ENCODE data around the gene KMO. TPM values are rescaled to one million over a fixed set of nuclear protein-coding genes. Genes with fewer than 3 reads are reported as not detected.

KMO gene
- total RNA-seq = 0.13 TPM
- long read RNA-seq = 0 reads

DNA sequence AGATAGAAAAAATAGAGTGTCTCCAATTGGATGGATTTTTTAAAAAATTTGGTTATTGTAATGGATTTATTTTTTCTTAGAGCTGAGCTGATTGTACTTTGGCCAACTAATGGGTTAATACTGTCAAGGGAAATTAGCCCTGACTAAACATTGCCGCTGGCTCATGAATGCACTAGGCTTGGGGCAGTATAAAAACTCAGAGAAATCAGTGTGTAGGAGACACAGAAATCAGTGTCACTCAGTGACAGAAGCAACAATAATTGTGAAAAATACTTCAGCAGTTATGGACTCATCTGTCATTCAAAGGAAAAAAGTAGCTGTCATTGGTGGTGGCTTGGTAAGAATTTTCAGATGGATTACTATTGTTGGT, at the start of gene KMO:
Gene KMO, plus strand, starts transcription at position 217 of the 370 bp plus-strand sequence. Its CDS starts 67 bp downstream, at position 284.
- intact Hi-C loops (cut with DNase I) = loop anchor here (5.0 to 10.0 kb wide), 2 partner anchors 90 to 463 kb away; partner anchors contain the start of gene MAP1LC3C
- DNase-seq (ENCODE audit: low spot score) = no peak

DNA sequence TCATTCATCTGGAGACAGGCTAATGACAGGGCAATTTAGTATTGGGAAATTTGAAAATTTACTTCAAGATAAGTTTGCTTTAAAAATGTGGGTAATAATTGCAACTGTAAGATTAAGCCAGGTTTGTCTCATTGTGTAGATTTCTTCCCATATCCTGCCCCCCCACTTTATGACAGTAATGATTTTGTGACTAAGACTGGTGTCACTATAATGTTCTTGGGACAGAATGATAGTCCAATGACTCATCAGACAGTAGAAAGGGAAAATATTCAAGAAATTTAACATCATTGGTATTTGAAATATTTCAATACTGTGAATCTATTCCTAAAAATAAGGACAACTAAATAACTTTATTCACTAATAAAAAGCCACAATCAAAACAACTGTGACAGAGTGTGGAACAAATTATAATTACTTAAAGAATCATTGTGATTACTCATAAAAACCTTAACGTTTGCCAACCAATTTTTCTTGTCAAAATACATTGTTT, 49.4 kb upstream of the KMO start:
- intact Hi-C loops (cut with DNase I) = no loop called here
- DNase-seq (ENCODE audit: low spot score) = no peak

GRCh38 chr1:241485145-241485544, 47.0 kb upstream of the KMO start:
- DNase-seq (ENCODE audit: low spot score) = no peak
- intact Hi-C loops (cut with DNase I) = no loop called here

DNA sequence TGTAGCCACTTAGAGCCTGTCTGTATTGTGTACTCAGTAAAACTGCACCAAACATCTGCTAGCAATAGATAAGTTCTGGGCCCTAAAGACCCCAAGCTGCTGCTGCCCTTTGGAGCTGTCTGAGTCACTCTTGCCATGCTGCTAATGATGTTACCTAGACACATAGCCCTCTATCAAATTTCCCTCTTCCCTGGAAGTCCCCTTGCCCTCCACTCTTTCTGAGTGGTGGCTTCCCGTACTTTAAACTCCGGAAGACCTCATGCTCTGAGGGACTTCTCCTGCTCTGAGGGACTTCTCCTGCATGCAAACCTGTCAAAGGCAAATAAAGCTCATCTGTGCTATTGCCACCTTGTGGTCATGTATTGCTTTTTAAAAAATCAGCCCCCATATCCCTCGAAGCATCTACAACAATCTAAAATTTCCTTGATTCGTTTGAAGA, 46.6 kb upstream of the KMO start:
- no peak for DNase-seq (ENCODE audit: low spot score)
- intact Hi-C loops (cut with DNase I) = no loop called here

- DNase-seq (ENCODE audit: low spot score) = no peak
- intact Hi-C loops (cut with DNase I) = no loop called here
These were observed 43.4 kb upstream of the KMO start for GRCh38 chr1:241488739-241489138.

DNA sequence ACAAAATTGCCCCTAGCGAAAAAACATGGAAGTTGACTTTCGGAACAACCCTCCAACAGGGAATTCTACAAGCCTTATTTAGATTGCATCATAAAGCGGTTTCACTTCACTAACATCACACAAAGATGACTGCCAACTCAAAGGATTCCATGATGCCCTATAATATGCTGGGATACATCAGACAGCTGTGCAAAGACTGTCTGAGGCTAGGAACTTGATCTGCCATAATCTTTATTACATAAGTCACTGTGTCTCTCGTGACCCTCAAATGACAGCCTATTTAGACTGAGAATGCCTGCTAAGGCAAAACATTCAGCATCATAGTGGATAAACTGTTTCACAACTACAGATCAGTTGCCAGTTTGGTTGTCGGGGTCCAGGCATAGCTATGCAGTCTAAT, 36.4 kb upstream of the KMO start:
- DNase-seq (ENCODE audit: low spot score) = no peak
- intact Hi-C loops (cut with DNase I) = no loop called here

GRCh38 chr1:241499910-241500309, 32.3 kb upstream of the KMO start:
- intact Hi-C loops (cut with DNase I) = no loop called here
- no peak for DNase-seq (ENCODE audit: low spot score)

GRCh38 chr1:241503444-241503843, 28.7 kb upstream of the KMO start:
- no peak for DNase-seq (ENCODE audit: low spot score)
- intact Hi-C loops (cut with DNase I) = no loop called here

GRCh38 chr1:241507189-241507863, 24.9 kb upstream of the KMO start:
- intact Hi-C loops (cut with DNase I) = no loop called here
- DNase-seq (ENCODE audit: low spot score) = no peak

DNA sequence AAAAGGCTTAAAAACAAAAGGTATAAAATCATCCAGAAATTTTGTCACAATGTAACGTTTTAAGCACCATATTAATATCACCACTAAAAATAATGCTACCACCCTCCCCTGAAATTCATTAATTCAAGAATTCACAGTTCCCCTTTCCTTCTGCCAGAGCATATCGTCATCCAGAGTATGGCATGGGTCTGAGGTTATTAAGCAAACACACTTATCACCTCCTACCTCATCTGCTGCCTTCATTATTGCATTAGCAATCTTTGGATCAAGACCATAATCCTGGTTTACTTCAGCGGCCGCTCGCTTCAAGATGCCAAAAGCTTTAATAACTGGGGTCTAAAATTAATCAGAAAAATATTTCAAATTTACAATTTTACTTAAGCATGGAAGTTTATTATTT, 18.8 kb upstream of the KMO start:
- intact Hi-C loops (cut with DNase I) = no loop called here

DNA sequence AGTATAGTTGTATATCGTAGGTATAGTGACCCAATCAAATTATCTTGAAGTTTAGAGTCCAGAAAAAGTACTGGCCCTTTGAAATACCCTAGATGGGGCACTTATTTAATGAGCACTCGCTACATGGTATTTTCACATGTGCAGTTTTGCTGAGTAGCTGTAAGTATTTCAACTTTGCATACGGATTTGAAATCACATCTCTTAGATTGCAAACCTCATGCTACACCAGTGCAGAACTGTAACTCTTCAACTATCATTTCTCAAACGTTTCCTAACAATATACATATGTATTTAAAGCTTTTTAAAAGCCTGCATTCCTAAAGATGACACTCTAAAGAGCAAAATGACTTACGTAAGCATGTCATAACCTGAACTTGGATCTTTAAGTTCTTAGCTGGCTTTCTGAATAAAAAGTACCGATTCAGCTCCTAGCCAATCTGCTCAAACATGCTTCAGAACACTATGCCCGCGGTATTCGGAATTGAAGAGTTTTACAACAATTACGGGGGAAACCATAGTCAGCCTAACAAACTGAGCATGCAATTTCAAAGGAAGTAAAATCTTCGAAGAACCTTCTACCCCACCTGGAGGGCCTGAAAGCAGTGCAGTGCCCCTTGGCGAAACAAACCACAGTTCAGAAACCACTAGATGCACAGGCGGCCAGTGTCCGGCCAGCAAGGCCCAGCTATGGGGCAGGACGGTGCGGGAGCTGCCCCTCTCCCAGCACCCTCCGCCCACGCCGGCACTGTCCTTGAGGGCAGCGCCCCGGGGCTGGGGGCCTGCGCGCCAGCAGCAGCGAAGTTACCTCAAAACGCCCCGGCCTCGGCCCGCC, 13.5 kb upstream of the KMO start:
- intact Hi-C loops (cut with DNase I) = loop anchor here (5.0 kb wide), 1 partner anchor 124 kb away; the partner anchor contains the start of genes CHML and OPN3

More for the DNA sequence above, 18.8 kb upstream of the KMO start:
- no peak for DNase-seq (ENCODE audit: low spot score)

GRCh38 chr1:241519308-241520079, 12.7 kb upstream of the KMO start, which contains the start of gene FH:
TSS of gene FH (minus strand) at chr1:241519755. CDS start at chr1:241519722, 33 bp downstream.
- intact Hi-C loops (cut with DNase I) = loop anchor here (5.0 kb wide), 2 partner anchors 123 to 328 kb away; partner anchors contain the start of genes CHML, EXO1 and OPN3
- peak; percentile 98 for DNase-seq (ENCODE audit: low spot score)

More for the DNA sequence above, 13.5 kb upstream of the KMO start:
- DNase-seq (ENCODE audit: low spot score) = peak; percentile 76

DNA sequence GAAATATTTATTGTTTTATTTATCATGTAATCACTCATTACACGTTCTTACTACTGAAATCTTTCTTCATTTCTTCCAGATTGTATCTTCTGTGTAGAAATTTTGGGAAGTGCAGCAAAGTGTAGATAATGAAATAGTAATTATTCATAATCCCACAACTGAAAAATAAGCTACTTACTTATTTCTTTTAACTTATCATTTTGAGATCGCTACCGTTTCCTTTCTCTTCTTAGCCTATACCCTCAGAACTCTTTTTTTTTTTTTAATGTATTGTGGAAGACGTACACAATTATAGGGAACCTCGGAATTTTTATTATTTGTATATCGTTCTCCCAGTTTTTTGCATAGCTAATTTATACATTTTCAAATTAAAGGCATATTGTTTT, 12.1 kb upstream of the KMO start:
- intact Hi-C loops (cut with DNase I) = loop anchor here (5.0 kb wide), 1 partner anchor 327 kb away; the partner anchor contains the start of gene EXO1
- no peak for DNase-seq (ENCODE audit: low spot score)

DNA sequence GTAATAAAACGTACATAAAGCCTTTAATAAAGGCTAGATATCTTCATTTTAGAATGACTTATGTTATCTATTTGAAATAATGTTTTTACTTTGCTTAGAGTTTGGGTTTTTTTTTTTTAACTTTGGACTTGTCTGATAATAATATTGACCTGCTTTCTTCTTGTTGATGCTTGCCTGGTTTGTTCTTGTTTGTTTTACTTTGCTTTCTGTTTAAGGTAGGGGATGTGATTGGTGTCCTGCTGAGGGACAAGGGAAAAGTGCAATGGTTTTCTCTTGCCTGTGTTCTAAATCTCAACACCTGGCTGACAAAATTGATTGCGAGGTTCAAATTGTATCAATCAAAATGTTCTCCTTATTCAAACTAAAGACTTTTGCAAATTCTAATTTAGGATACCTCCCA, 10.5 kb upstream of the KMO start:
- no peak for DNase-seq (ENCODE audit: low spot score)
- intact Hi-C loops (cut with DNase I) = loop anchor here (5.0 kb wide), 1 partner anchor 326 kb away; the partner anchor contains the start of gene EXO1

DNA sequence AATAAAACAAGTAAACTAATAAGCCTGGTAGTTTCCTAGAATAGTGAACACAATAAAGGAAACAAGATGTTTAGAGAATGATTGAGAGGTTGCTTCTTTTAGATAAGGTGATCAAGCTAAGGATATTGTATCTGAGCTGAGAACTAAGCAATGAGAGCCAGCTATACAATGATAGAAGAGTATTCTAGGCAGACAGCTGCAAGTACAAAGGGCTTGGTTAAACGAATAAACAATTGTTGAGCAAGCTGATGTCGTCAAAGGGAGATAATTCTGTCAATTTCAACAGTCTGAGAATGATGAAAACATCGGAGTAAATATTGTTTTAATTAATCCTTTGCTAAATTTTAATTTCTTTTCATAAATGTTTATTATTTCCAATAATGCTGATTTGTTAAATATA, 7.2 kb upstream of the KMO start:
- no peak for DNase-seq (ENCODE audit: low spot score)
- intact Hi-C loops (cut with DNase I) = no loop called here

DNA sequence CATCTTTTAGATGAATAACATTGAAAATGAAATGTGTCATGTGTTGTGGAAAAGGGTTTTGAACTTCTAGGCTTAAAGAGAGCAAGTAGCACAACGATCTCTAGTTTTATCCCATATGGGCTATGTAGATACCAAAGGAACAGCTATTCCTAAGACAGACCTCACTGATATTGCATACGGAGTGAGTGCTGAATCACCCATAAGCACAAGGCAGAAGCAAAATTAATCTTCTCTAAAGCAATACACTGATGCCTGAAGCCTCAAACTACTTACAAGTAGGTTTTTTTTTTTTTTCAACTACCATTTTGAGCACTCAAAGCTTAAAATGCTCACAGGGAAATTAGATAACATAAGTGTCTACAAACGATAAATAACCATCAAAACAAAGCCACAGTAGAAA, 5.0 kb upstream of the KMO start:
- intact Hi-C loops (cut with DNase I) = no loop called here
- no peak for DNase-seq (ENCODE audit: low spot score)

DNA sequence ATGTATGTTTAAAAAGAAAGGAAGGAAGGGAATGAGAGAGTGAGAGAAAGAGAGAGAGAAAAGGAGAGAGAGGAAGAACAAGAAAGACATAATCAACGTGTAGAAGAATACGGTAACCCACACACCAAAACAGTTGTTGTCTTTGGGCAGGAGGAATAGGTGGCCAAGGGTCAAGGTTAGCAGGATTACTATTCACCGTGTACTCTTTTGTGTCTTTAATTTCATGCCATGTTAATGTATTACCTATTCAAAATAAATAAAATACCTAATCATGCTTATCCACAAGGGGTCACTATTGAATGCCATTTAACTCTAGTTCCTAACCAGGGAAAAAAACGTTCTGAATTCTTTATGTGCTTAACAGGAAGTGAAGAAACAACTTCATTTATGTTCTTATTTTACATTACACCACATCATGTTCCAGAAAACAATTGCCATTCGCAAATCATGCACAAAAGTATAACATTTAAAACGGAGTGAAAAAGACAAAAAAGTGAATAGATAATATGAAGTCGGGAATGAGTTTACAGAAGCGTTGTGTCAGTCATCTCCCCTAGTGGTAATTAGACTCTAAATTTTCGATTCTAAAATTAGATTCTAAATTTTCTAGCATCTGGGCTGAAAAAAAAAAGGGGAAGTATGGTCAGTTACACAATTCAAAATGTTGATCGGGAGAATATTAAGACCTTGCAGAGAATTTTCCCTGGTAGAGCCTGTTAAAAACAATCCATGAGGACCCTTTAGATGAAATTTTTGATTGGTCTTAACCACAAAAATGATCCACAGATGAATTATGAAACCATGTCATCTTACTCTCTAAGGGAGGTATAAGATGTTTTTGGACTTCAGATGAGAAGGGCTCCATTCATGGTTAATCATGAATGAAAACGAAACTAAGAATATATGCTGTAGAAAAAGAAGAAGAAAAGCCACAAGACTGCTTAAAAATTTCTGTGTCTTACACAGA, 700 bp upstream of the KMO start:
- DNase-seq (ENCODE audit: low spot score) = no peak
- intact Hi-C loops (cut with DNase I) = loop anchor here (5.0 to 10.0 kb wide), 2 partner anchors 91 to 463 kb away; partner anchors contain the start of gene MAP1LC3C

DNA sequence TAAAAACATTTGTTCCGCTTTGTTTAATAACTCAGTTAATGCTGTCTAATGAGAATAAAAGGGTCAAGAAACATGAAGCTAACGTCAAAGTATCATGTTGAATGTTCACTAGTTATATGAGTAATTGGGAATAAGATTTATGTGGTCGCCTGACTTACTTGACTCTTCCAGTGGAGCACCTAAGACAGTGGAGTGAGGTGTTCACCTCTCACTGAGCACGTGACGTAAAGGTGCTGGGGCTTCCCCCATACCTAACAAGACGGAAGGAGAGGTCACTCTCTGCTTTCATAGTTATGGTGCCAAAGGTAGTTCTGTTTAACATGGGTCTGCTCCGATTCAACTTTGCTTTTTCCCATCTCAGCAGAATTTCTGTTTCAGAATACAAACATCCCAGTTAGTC, 686 bp downstream of the KMO start:
- no peak for DNase-seq (ENCODE audit: low spot score)
- intact Hi-C loops (cut with DNase I) = loop anchor here (5.0 to 10.0 kb wide), 2 partner anchors 89 to 462 kb away; partner anchors contain the start of gene MAP1LC3C
